H1 (cell line): ENCODE data around the gene PDLIM4. TPM values are rescaled to one million over a fixed set of nuclear protein-coding genes. Genes with fewer than 3 reads are reported as not detected.

ENCODE experiments used
- BCL11A ChIP-seq, 2 experiments: IDR thresholded peaks; one replicate each; pipeline ENCODE4 v1.6.1; 2011; ENCODE audit warnings: low read depth in 2 of 2, low read length in 2 of 2, mild to moderate bottlenecking in 2 of 2
- CTBP2 ChIP-seq: IDR thresholded peaks from 2 replicates; pipeline ENCODE4 v1.7.0; 2011; ENCODE audit warnings: borderline replicate concordance, mild to moderate bottlenecking, moderate library complexity, mixed read lengths, low read length; ENCODE audit not compliant: insufficient read depth, insufficient read length
- CTCF ChIP-seq, 3 experiments: IDR thresholded peaks; 1 replicate in 2 of 3; 2 replicates in 1 of 3; pipeline versions ENCODE4 v1.5.1 to v1.6.1; 2011; ENCODE audit warnings: low read length in 3 of 3, mild to moderate bottlenecking in 3 of 3, inconsistent platforms in 2 of 3, low read depth in 1 of 3, moderate library complexity in 1 of 3; ENCODE audit not compliant: insufficient read depth in 1 of 3; ENCODE audit errors: control extremely low read depth in 1 of 3
- KDM1A ChIP-seq: fragments of 200-600, 300-600 bp; sonication (generic); IDR thresholded peaks from 2 replicates; pipeline ENCODE4 v1.7.1; 2016; ENCODE audit warnings: mild to moderate bottlenecking, low read length, borderline replicate concordance
- NANOG ChIP-seq: IDR thresholded peaks from 2 replicates; pipeline ENCODE4 v1.6.1; 2011; ENCODE audit warnings: low read length, low read depth, mild to moderate bottlenecking, inconsistent platforms; ENCODE audit not compliant: insufficient read depth, poor library complexity, severe bottlenecking
- YY1 ChIP-seq: IDR thresholded peaks from 2 replicates; pipeline ENCODE4 v1.6.1; 2011; ENCODE audit warnings: low read depth, mild to moderate bottlenecking, low read length
- polyA plus RNA-seq, 7 experiments: library from polyadenylated mRNA; depleted of rRNA in 3 of 7; stranded (reverse) in 5 of 7; unstranded in 2 of 7; fragments of >200 nt in 5 of 7; fragments of 200-250 nt in 2 of 7; gene quantifications; 1 replicate in 5 of 7; 2 replicates in 1 of 7; 4 replicates in 1 of 7; pipeline versions ENCODE4 v1.2.1 to v1.2.3, GENCODE V29; 2011 to 2013; ENCODE audit warnings: missing spikeins in 2 of 7, mixed read lengths in 2 of 7
- total RNA-seq: library from RNA; stranded (reverse); fragmentation: NEBNext Ultra II Directional; extraction: Animal tissue kit (Norgen Biotek cat#: 25700); gene quantifications from 2 replicates; pipeline ENCODE4 v1.2.1, GENCODE V29; 2021

PDLIM4 gene
- total and polyA plus RNA-seq, 2 of the 8 experiments (the other 6 are each of a cell fraction or from before 2014, with no cell fraction given) = 10.7 to 29.1 TPM

GRCh38 chr5:132253008-132253441, 4.5 kb upstream of the PDLIM4 start (continued):
- no peak for TF ChIP-seq BCL11A (IDR thresholded peaks at IDR 0.05; ENCODE audit: low read depth in 2 of 2, low read length in 2 of 2)
- TF ChIP-seq KDM1A = no peak
- TF ChIP-seq YY1 = no peak
- no peak for TF ChIP-seq CTCF (IDR thresholded peaks at IDR 0.05; ENCODE audit: control extremely low read depth in 1 of 3, insufficient read depth in 1 of 3, low read depth in 1 of 3, low read length in 3 of 3)
- no peak for TF ChIP-seq NANOG
- TF ChIP-seq CTBP2 = no peak
